Islet of Langerhans (tissue), 1 donor: ENCODE measurements around the gene ZNF763.
"Not testable (repeated sequence)": the region's sequence is repeated elsewhere in the genome, so short reads cannot be mapped to it uniquely, and the experiment has no call there.

Experiments
- FAIRE-seq: peaks from one replicate; lab custom pipeline; 2011; peaks lifted over from hg19 to GRCh38; lab: Jason Lieb, UNC

The ZNF763 gene

GRCh38 chr19:11964858-11965645 lies at the start of gene ZNF763:
Gene ZNF763, plus strand, starts transcription at chr19:11965040. Its CDS starts 169 bp downstream, at chr19:11965209.
- FAIRE-seq, result peak; percentile 24

- FAIRE-seq, result no peak
These were observed 42.9 kb upstream of the ZNF763 start for GRCh38 chr19:11921852-11922495.

- FAIRE-seq, result no peak
These were observed 39.8 kb upstream of the ZNF763 start, which contains the start of gene ZNF700 for GRCh38 chr19:11924886-11925650. Gene ZNF700, plus strand, starts transcription at chr19:11925107. Its CDS starts 104 bp downstream, at chr19:11925211.

- not testable (repeated sequence) for FAIRE-seq
These were observed 39.1 kb upstream of the ZNF763 start for GRCh38 chr19:11925651-11926187.

- no peak for FAIRE-seq
These were observed 37.6 kb upstream of the ZNF763 start for GRCh38 chr19:11927227-11927626.

- FAIRE-seq, result no peak
These were observed 33.8 kb upstream of the ZNF763 start for GRCh38 chr19:11931051-11931450.

GRCh38 chr19:11931513-11931912 lies 33.3 kb upstream of the ZNF763 start:
- FAIRE-seq, result no peak

GRCh38 chr19:11935829-11936228 lies 29.0 kb upstream of the ZNF763 start:
- not testable (repeated sequence) for FAIRE-seq

- not testable (repeated sequence) for FAIRE-seq
These were observed 26.5 kb upstream of the ZNF763 start for GRCh38 chr19:11938383-11938782.

- not testable (repeated sequence) for FAIRE-seq
These were observed 23.4 kb upstream of the ZNF763 start for GRCh38 chr19:11941361-11941887.

- FAIRE-seq, result no peak
These were observed 22.6 kb upstream of the ZNF763 start for GRCh38 chr19:11942008-11942842.

GRCh38 chr19:11942843-11943108 lies 22.1 kb upstream of the ZNF763 start:
- no peak for FAIRE-seq

GRCh38 chr19:11944656-11945055 lies 20.2 kb upstream of the ZNF763 start:
- no peak for FAIRE-seq

GRCh38 chr19:11948646-11949045 lies 16.2 kb upstream of the ZNF763 start:
- FAIRE-seq, result no peak

GRCh38 chr19:11949201-11949600 lies 15.6 kb upstream of the ZNF763 start:
- no peak for FAIRE-seq

GRCh38 chr19:11949614-11950080 lies 15.2 kb upstream of the ZNF763 start:
- not testable (repeated sequence) for FAIRE-seq

- FAIRE-seq, result no peak
These were observed 14.5 kb upstream of the ZNF763 start for GRCh38 chr19:11950312-11950711.

GRCh38 chr19:11963566-11964355 lies 1.1 kb upstream of the ZNF763 start:
- FAIRE-seq, result no peak

- no peak for FAIRE-seq
These were observed 363 bp upstream of the ZNF763 start for GRCh38 chr19:11964496-11964857.

- FAIRE-seq, result no peak
These were observed 5.3 kb downstream of the ZNF763 start for GRCh38 chr19:11970174-11970573.

GRCh38 chr19:11971041-11971440 lies 6.2 kb downstream of the ZNF763 start:
- no peak for FAIRE-seq
